Endothelial cell of umbilical vein (primary cell): ENCODE results near the gene ZNF354C. TPM values are rescaled to one million over a fixed set of nuclear protein-coding genes. Genes with fewer than 3 reads are reported as not detected.

Source experiments
- BruUV-seq: library from RNA; stranded (reverse); fragments of 400-500 nt; replicated peaks from 2 replicates; lab custom pipeline; 2021; lab: Mats Ljungman, UMichigan
- CTCF ChIA-PET: fragments of 300-600, 350-600 bp; sonication (Branson Sonifier 250); formaldehyde crosslinking; loops from one replicate; lab custom pipeline; 2021; ENCODE audit warnings: antibody characterized with exemption, inconsistent platforms; lab: Charles Lee
- POLR2A ChIA-PET: fragments of 300-600, 350-600 bp; sonication (Branson Sonifier 250); formaldehyde crosslinking; loops from one replicate; lab custom pipeline; 2021; ENCODE audit warnings: antibody characterized with exemption, inconsistent platforms; lab: Charles Lee
- DNase-seq: peaks from one replicate; pipeline ENCODE4 v3.0.0-alpha.2; 2011; ENCODE audit warnings: low read depth, low spot score
- FAIRE-seq: peaks from 2 replicates; lab custom pipeline; 2011; peaks lifted over from hg19 to GRCh38; lab: Jason Lieb, UNC
- H2AFZ ChIP-seq: 2 replicates; pipeline ENCODE4 v1.6.0; 2012; ENCODE audit warnings: low read depth, low read length, control low read depth, inconsistent platforms
- H3K27ac ChIP-seq: 2 replicates; pipeline ENCODE4 v1.5.1; 2011; ENCODE audit warnings: low read depth, mild to moderate bottlenecking, control low read depth, low read length, moderate library complexity; ENCODE audit not compliant: insufficient read depth
- H3K27me3 ChIP-seq, 2 experiments: 2 replicates each; pipeline versions ENCODE4 v1.6.0 to v1.6.1; 2011; ENCODE audit warnings: low read length in 2 of 2, mixed read lengths in 1 of 2; ENCODE audit not compliant: control insufficient read depth in 2 of 2, insufficient read depth in 2 of 2
- H3K36me3 ChIP-seq, 2 experiments: 2 replicates in 1 of 2; 3 replicates in 1 of 2; pipeline ENCODE4 v1.5.1; 2011; ENCODE audit warnings: low read length in 2 of 2, mild to moderate bottlenecking in 1 of 2, moderate library complexity in 1 of 2; ENCODE audit not compliant: control insufficient read depth in 2 of 2, insufficient read depth in 2 of 2; ENCODE audit errors: extremely low read depth in 1 of 2
- H3K4me1 ChIP-seq: 3 replicates; pipeline ENCODE4 v1.5.1; 2011; ENCODE audit warnings: mild to moderate bottlenecking, low read length; ENCODE audit not compliant: control insufficient read depth, insufficient read depth; ENCODE audit errors: extremely low read depth
- H3K4me2 ChIP-seq: 2 replicates; pipeline ENCODE4 v1.6.1; 2011; ENCODE audit warnings: low read length, control low read depth, mixed read lengths; ENCODE audit not compliant: insufficient read depth
- H3K4me3 ChIP-seq, 3 experiments: fragments of 200-600 bp in 1 of 3; sonication (generic), shearing (Covaris generic) in 1 of 3; replicated peaks in 1 of 3; 2 replicates each; pipeline ENCODE4 v1.5.1; 2011 to 2016; ENCODE audit warnings: control low read depth in 3 of 3, low read length in 3 of 3, mild to moderate bottlenecking in 2 of 3, inconsistent platforms in 1 of 3, low read depth in 1 of 3, moderate library complexity in 1 of 3; ENCODE audit not compliant: insufficient read depth in 1 of 3
- H3K79me2 ChIP-seq: 2 replicates; pipeline ENCODE4 v1.6.0; 2012; ENCODE audit warnings: low read length, inconsistent platforms; ENCODE audit not compliant: control insufficient read depth, insufficient read depth
- H3K9ac ChIP-seq: replicated peaks from 2 replicates; pipeline ENCODE3; 2011; ENCODE audit warnings: low read length, control low read depth; ENCODE audit not compliant: insufficient read depth; ENCODE audit errors: extremely low read depth
- H3K9me1 ChIP-seq: replicated peaks from 3 replicates; pipeline ENCODE4 v1.6.0; 2011; ENCODE audit warnings: mild to moderate bottlenecking, low read length; ENCODE audit not compliant: control insufficient read depth, insufficient read depth; ENCODE audit errors: extremely low read depth
- H3K9me3 ChIP-seq: replicated peaks from 2 replicates; pipeline ENCODE4 v1.5.1; 2012; ENCODE audit warnings: low read length, inconsistent platforms; ENCODE audit not compliant: control insufficient read depth, insufficient read depth
- H4K20me1 ChIP-seq: replicated peaks from 2 replicates; pipeline ENCODE3; 2011; ENCODE audit warnings: mild to moderate bottlenecking, low read length; ENCODE audit not compliant: control insufficient read depth, insufficient read depth; ENCODE audit errors: extremely low read depth
- EZH2 ChIP-seq: IDR thresholded peaks from 2 replicates; pipeline ENCODE4 v1.6.1; 2012; ENCODE audit warnings: borderline replicate concordance, low read depth, mild to moderate bottlenecking, moderate library complexity, low read length, inconsistent platforms; ENCODE audit not compliant: severe bottlenecking
- FOS ChIP-seq: IDR thresholded peaks from 2 replicates; pipeline ENCODE4 v1.6.1; 2011; ENCODE audit warnings: mild to moderate bottlenecking, low read length, moderate library complexity, borderline replicate concordance; ENCODE audit not compliant: insufficient read depth
- GATA2 ChIP-seq: IDR thresholded peaks from 2 replicates; pipeline ENCODE4 v1.7.0; 2011; ENCODE audit warnings: low read depth, mild to moderate bottlenecking, moderate library complexity, mixed read lengths, low read length; ENCODE audit not compliant: insufficient read length, insufficient read depth
- JUN ChIP-seq: IDR thresholded peaks from 2 replicates; pipeline ENCODE4 v1.6.1; 2011; ENCODE audit warnings: borderline replicate concordance, low read depth; ENCODE audit not compliant: insufficient read length, insufficient read depth
- MYC ChIP-seq: IDR thresholded peaks from one replicate; pipeline ENCODE4 v1.6.1; 2011; ENCODE audit warnings: mild to moderate bottlenecking, low read depth, low read length
- POLR2A ChIP-seq: IDR thresholded peaks from 2 replicates; pipeline ENCODE4 v1.6.1; 2012; ENCODE audit warnings: low read depth, mild to moderate bottlenecking, control low read depth, low read length
- POLR2AphosphoS5 ChIP-seq: IDR thresholded peaks from 2 replicates; pipeline ENCODE4 v1.6.1; 2012; ENCODE audit warnings: low read depth, mild to moderate bottlenecking, control low read depth, low read length, moderate library complexity; ENCODE audit not compliant: insufficient read depth
- dilution Hi-C: fragments of 300-500 bp; cut with MboI; formaldehyde crosslinking; loops from one replicate; pipeline ENCODE4 v1.15.0; 2019; ENCODE audit warnings: low sequenced_read_pairs; ENCODE audit not compliant: extremely low pct_ligation_motif_present
- intact Hi-C: fragments of 100-400 bp; cut with micrococcal nuclease; formaldehyde crosslinking; loops from one replicate; pipeline ENCODE4 v1.10.0; 2022
- polyA plus RNA-seq, 4 experiments: library from polyadenylated mRNA; depleted of rRNA in 3 of 4; stranded (reverse) in 3 of 4; unstranded in 1 of 4; fragments of >200 nt; gene quantifications; 2 replicates each; pipeline versions ENCODE4 v1.2.1 to v1.2.3, GENCODE V29; 2011 to 2012; ENCODE audit warnings: missing spikeins in 1 of 4
- total RNA-seq: library from RNA; stranded (reverse); gene quantifications from 2 replicates; pipeline ENCODE4 v1.2.3, GENCODE V29; 2021
- TF ChIP-seq, protein P1 (sequence below): IDR thresholded peaks from 2 replicates; pipeline ENCODE4 v1.6.1; 2011; ENCODE audit not compliant: insufficient read depth, insufficient read length
- TF ChIP-seq, protein P2 (sequence below), 2 donors: IDR thresholded peaks; 1 replicate in 1 of 2; 2 replicates in 1 of 2; pipeline ENCODE4 v1.5.1; 2011; ENCODE audit warnings: low read length in 2 of 2, mild to moderate bottlenecking in 2 of 2, moderate library complexity in 2 of 2, control low read depth in 1 of 2, inconsistent platforms in 1 of 2, low read depth in 1 of 2; ENCODE audit not compliant: insufficient read depth in 1 of 2; ENCODE audit errors: extremely low read depth in 1 of 2

Gene ZNF354C
- total and polyA plus RNA-seq, 2 donors (not counting 3 experiments of a cell fraction or from before 2014, with no cell fraction given): 1.5 to 4.7 TPM

DNA sequence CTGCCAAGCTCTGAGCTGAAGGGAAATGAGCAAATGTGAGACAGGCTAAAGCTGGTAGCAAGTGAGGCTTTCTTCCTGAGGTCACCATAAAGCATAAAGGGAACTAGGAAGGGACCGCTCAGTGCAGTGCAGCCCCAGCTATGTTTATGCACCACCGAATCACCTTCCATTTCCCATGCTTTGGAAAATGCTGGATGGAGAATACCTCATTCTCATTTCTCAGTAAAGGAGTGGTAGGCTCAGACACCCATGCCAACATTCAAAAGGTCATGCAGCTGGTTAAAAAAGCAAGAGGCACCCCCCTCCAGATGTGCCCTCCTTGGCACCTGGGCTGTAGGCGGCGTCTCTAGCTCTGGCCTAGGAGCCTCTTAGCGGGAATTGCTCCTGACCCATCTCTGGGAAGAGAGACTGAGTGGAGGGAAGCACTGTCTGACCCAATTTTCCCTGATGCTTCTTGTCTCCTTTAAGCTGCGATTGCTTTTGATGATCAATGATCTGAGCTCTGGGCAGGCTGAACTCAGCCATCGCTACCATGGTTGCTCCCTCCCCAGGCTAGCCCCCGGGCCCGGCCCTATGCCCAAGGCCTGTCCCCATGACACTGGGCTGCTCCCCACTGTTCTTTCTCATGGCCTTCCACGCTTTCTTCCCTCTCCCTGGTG, 58.7 kb downstream of the ZNF354C start:
- ChIA-PET CTCF (no interaction called here), POLR2A (no interaction called here)
- no TSS peak for BruUV-seq
- Histone ChIP-seq H3K27me3 (no peaks in the 10 kb centered on the region), H3K4me3 (no peak overlapping the region), H3K9ac (no peak overlapping the region), H2AFZ (no peak overlapping the region), H3K36me3 (no peaks in the 10 kb centered on the region), H3K9me1 (no peaks in the 10 kb centered on the region), H3K79me2 (no peaks in the 10 kb centered on the region), H4K20me1 (no peaks in the 10 kb centered on the region), H3K9me3 (peaks cover 2% of the 10 kb centered on the region), H3K27ac (no peak overlapping the region), H3K4me1 (no peaks in the 10 kb centered on the region), H3K4me2 (no peak overlapping the region)
- dilution Hi-C loops (no loop called here), intact Hi-C loops (no loop called here)
- DNase-seq: no peak
- TF ChIP-seq POLR2A (no peak), FOS (no peak)
- TF ChIP-seq, protein P1, sequence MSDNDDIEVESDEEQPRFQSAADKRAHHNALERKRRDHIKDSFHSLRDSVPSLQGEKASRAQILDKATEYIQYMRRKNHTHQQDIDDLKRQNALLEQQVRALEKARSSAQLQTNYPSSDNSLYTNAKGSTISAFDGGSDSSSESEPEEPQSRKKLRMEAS: no peak
- FAIRE-seq: no peak

DNA sequence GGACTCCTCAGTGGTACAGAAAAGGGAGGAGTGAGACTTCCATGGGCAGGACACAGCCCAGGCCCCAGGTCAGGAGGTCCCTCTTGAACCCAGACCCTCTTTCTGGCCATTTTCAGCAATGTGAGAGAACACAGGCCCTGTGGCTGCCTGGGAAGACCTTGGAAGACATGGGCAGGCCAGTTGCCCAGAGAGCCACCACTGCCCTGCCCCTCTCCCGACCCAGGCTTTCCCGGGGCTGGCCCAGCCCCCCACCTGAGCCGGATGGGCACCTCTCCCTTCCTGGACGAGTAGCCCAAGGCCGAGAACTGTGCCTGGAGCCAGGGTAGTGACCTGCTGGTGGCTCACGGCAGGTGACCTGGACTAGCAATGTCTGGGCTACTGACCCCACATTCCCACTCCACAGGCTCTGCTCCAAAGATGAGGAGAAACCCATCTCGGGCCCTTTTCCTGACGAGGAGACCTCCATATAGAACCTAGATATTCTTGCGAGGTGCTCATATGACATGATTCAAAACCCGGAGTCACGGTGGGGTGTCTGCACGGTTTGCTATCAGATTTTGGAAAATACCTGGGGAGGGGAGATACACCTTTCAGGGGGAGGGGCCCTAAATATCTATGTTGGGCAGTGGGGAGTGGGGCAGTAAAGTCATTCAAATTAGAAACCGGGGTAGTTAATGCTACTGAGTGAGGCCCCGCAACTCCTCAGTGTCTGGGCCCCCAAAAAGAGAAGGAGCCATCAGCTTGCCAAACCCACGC, 59.4 kb downstream of the ZNF354C start:
- ChIA-PET POLR2A (no interaction called here), CTCF (no interaction called here)
- Histone ChIP-seq H3K27me3 (no peaks in the 10 kb centered on the region), H3K4me1 (no peaks in the 10 kb centered on the region), H3K9me3 (peaks cover 2% of the 10 kb centered on the region), H3K79me2 (no peaks in the 10 kb centered on the region), H3K9me1 (no peaks in the 10 kb centered on the region), H3K4me3 (no peak overlapping the region), H2AFZ (no peak overlapping the region), H3K27ac (no peak overlapping the region), H3K36me3 (no peaks in the 10 kb centered on the region), H3K4me2 (no peak overlapping the region), H3K9ac (no peak overlapping the region), H4K20me1 (no peaks in the 10 kb centered on the region)
- TF ChIP-seq POLR2A (no peak), EZH2 (no peak), GATA2 (no peak), FOS (no peak), POLR2AphosphoS5 (no peak), MYC (no peak), JUN (no peak)
- TF ChIP-seq, protein P1: no peak
- TF ChIP-seq, protein P2, sequence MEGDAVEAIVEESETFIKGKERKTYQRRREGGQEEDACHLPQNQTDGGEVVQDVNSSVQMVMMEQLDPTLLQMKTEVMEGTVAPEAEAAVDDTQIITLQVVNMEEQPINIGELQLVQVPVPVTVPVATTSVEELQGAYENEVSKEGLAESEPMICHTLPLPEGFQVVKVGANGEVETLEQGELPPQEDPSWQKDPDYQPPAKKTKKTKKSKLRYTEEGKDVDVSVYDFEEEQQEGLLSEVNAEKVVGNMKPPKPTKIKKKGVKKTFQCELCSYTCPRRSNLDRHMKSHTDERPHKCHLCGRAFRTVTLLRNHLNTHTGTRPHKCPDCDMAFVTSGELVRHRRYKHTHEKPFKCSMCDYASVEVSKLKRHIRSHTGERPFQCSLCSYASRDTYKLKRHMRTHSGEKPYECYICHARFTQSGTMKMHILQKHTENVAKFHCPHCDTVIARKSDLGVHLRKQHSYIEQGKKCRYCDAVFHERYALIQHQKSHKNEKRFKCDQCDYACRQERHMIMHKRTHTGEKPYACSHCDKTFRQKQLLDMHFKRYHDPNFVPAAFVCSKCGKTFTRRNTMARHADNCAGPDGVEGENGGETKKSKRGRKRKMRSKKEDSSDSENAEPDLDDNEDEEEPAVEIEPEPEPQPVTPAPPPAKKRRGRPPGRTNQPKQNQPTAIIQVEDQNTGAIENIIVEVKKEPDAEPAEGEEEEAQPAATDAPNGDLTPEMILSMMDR (IDR thresholded peaks at IDR 0.05; ENCODE audit: extremely low read depth in 1 of 2, insufficient read depth in 1 of 2, low read depth in 1 of 2, low read length in 2 of 2): no peak
- dilution Hi-C loops: no loop called here
- DNase-seq (no peak), FAIRE-seq (no peak)
- no TSS peak for BruUV-seq
- intact Hi-C loops: no loop called here
